NB4 (cell line): ENCODE measurements around the gene KCTD16.

Source experiments
- CTCF ChIP-seq: IDR thresholded peaks from one replicate; pipeline ENCODE4 v1.5.1; 2012; ENCODE audit warnings: low read depth, low read length
- POLR2A ChIP-seq: IDR thresholded peaks from 2 replicates; pipeline ENCODE4 v1.6.1; 2011; ENCODE audit warnings: mild to moderate bottlenecking; ENCODE audit not compliant: insufficient read length; ENCODE audit errors: extremely low read depth

GRCh38 chr5:144377207-144377606, 206.5 kb downstream of the KCTD16 start:
- no peak for TF ChIP-seq CTCF
- no peak for TF ChIP-seq POLR2A
